GM21717 (cell line): ENCODE results near the gene CYP8B1.
"Not testable (repeated sequence)": the region's sequence is repeated elsewhere in the genome, so short reads cannot be mapped to it uniquely, and the experiment has no call there.

Source experiments
- ATAC-seq: cut with Tn5 transposase; IDR thresholded peaks from one replicate; pipeline ENCODE4 v1.9.1; 2021; ENCODE audit warnings: mild to moderate bottlenecking, moderate library complexity; ENCODE audit not compliant: unreplicated experiment

CYP8B1 gene

DNA sequence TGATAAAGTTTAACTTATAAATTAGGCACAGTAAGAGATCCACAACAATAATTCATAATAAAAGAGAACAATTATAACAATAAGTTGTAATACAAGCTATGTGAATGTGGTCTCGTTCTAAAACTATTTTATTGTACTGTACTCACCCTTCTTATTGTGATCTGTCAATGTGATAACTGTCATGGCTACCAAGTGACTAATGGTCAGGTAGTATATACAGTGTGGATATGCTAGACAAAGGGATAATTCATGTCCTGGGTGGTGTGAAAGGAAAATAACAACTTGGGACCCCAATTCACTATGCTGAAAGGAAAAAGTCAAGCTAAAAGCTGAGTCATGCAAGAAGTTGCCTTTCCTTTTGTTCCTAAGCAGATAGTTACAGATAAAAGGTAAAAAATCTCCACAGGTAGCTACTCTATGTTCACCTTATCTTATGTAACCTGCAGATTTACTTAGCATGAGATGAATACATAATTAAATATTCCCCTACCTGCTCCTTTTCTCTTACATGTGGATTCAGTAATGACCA, 10.7 kb upstream of the CYP8B1 start:
- no peak for ATAC-seq

GRCh38 chr3:42884324-42884723, 8.6 kb upstream of the CYP8B1 start:
- no peak for ATAC-seq

DNA sequence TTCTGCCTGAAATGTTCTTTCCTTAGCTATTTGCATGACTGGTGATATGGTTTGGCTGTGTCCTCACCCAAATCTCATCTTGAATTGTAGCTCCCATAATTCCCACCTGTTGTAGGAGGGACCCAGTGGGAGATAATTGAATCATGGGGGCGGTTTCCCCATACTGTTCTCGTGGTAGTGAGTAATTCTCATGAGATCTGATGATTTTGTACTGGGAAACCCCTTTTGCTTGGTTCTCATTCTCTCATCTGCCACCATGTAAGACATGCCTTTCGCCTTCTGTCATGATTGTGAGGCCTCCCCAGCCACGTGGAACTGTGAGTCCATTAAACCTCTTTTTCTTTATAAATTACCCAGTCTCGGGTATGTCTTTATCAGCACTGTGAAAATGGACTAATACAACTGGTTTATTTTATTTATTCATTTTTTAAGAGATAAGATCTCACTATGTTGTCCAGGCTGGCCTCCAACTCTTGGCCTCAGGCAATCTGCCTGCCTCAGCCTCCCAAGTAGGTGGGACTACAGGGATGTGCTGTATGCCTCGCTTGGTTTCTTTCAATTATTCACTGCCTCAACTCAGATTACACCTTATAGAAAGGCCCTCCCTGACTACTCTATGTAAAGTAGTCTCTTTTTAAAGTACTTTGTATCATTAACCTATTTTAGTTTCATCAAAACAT, 7.7 kb upstream of the CYP8B1 start:
- not testable (repeated sequence) for ATAC-seq

GRCh38 chr3:42880601-42881451, 5.1 kb upstream of the CYP8B1 start:
- peak; percentile 98 for ATAC-seq

DNA sequence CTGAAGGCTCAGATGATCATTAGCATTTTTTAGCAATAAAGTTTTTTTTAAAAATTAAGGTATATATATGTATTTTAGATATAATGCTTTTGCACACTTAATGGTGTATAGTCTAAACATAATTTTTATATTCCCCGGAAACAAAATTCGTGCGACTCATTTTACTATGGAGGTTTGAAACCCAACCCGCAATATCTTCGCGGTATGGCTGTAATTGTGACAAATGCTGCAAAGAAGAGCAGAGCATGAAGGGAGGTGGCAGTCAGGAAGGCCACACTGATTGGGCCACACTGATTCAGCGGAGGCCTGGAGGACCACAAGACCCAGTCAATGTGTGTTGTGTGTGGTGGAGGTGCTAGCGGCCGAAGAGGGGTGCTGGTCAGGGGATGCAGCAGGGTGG, 4.5 kb upstream of the CYP8B1 start:
- ATAC-seq, result no peak

GRCh38 chr3:42877881-42878280, 2.2 kb upstream of the CYP8B1 start:
- no peak for ATAC-seq

DNA sequence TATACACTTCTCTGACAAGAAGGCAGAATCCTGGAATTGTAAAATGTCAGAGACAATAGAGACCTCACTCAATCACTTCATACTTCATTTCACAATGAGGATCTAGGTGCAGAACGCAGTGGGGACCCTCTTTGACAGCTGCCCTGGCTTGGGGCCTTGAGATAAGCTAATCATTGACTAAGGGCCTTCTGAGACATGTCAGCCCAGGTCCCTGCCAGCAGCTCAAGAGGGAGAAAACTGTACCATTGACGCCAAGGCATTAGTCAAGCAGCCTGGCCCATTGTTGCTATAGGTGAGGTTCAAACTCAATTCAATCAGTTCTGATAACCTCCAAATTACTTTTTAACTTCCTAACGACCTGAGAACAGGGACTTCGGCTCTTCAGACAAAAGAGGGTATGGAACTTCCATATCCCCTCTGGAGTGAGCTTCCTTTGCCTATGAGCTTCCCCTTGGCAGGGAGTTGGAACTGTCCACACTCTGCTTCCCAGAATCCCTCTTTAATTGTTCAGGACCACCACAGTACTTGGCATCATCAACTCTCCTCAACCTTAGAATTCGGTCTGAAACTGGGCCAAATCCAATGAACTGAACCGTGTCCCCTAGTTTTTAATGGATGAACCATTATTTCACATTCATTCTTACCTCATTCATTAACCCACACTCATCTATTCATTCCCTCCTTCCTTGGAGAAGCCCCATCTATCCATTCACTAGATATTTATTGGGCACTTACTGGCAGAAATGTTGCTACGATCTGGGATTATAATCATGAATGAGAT, 1.5 kb upstream of the CYP8B1 start:
- no peak for ATAC-seq

DNA sequence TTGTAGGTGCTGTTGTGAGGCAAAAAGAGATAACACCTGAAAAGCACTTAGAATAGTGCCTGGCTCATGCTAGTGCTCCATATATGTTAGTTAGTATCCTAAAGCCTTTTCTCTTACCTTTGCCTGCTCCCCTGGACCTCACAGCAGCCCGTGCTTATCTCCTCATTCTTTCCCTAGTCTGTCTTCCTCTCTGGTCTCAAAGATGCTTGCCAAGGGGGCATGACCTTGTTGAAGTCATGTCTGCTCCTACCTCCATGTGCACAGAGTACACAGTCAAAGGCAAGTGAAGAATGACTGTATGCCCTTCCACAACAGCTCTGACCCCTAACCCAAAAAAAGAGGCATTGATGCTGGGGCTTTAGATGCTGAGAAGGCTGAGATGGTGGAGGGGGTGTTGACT, 722 bp upstream of the CYP8B1 start:
- ATAC-seq, result no peak

GRCh38 chr3:42874749-42875148, 930 bp downstream of the CYP8B1 start:
- ATAC-seq, result no peak

DNA sequence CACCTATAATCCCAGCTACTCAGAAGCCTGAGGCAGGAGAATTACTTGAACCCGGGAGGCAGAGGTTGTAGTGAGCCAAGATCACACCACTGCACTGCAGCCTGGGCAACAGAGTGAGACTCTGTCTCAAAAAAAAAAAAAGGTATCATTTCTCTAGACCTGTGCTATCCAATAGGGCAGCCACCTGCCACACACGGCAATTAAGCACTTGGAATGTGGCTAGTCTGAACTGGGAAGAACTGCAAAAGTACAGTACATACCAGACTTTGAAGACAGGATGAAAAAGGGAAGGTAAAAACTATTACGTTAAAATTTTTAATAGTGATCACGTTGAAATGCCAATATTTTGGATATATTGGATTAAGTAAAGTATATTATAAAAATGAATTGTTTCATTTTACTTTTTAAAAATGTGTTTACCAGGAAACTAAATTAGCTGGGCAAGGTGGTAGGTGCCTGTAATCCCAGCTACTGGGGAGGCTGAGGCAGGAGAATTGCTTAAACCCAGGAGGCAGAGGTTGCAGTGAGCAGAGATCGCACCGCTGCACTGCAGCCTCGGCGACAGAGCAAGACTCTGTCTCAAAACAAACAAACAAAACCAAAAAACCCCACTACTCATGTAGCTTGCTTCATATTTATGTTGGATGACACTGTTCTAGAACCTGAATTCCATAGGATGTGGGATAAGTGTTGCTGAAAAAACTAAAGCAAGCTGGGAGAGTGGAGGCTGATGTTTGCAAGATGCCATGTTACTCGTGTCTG, 2.3 kb downstream of the CYP8B1 start:
- ATAC-seq, result no peak

DNA sequence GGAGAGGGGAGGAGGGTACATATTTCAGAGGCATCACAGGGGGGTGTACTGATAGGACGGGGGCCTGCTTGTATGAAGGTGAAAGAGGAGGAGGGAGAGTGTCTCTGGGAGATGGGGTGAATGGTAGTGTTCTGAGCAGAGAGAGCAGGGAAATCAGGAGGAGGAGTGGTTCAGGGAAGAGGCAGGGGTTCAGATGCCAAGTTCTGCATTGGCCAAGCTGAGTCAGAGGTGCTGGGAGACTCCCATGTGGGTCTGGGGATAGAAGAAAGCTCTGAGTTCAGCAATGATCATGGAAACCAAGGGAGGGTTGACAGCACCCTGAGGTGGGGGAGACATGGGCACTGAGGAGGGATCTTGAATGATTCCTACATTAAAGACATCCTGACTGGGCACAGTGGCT, 3.0 kb downstream of the CYP8B1 start:
- ATAC-seq, result no peak

GRCh38 chr3:42871592-42872196, 4.0 kb downstream of the CYP8B1 start:
- no peak for ATAC-seq

- no peak for ATAC-seq
These were observed 6.8 kb downstream of the CYP8B1 start for GRCh38 chr3:42868841-42869240.

DNA sequence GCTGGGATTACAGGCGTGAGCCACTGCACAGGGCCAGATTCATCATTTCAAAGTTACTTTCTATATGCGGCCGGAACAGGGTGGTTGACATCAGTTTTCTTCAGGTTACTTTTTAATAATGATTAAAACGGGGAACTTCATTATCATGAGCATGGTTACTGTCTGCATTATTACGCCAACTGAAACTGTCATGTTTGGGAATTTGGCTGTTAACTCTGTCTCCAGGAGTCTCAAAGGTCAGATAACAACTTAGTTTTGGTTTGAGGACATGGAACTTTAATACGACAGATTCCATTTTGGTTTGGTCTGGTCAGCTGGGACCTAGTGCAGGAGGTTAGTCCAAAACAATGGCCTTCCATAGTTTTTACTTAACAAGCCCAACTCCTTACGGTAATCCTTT, 8.5 kb downstream of the CYP8B1 start:
- ATAC-seq, result no peak

DNA sequence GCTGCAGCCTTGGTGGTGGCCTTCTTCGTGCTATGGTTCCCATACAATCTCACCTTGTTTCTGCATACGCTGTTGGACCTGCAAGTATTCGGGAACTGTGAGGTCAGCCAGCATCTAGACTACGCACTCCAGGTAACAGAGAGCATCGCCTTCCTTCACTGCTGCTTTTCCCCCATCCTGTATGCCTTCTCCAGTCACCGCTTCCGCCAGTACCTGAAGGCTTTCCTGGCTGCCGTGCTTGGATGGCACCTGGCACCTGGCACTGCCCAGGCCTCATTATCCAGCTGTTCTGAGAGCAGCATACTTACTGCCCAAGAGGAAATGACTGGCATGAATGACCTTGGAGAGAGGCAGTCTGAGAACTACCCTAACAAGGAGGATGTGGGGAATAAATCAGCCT, 10.4 kb downstream of the CYP8B1 start:
- ATAC-seq, result no peak

DNA sequence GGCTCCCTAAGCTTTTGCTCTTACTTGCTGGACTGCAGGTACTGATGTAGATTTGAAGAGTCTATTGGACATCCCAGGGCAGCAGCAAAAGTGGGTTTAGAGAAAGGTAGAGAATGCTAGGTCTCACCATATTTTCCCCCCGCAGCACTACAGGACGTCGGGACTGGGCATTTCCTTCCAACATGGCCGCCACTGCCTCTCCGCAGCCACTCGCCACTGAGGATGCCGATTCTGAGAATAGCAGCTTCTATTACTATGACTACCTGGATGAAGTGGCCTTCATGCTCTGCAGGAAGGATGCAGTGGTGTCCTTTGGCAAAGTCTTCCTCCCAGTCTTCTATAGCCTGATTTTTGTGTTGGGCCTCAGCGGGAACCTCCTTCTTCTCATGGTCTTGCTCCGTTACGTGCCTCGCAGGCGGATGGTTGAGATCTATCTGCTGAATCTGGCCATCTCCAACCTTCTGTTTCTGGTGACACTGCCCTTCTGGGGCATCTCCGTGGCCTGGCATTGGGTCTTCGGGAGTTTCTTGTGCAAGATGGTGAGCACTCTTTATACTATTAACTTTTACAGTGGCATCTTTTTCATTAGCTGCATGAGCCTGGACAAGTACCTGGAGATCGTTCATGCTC, 11.2 kb downstream of the CYP8B1 start:
- no peak for ATAC-seq

DNA sequence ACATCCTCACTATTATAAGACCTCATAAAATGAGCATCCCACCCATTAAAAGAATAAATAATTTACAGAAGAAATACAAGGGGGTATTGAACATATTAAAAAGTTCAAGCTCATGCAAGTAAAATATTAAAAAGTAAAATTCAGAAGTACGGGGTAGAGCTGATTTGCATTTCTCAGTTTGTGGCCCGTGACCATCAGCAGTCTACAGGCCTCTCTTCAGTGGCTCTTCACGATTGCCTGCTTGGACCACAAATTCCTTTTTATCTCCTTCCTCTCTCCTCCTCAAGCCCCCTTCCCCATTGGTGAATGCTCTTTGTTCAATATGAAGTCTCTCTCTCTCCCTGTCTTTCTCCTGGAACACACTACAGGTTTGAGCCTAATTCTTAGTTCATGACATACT, 19.1 kb downstream of the CYP8B1 start:
- ATAC-seq, result no peak

GRCh38 chr3:42855547-42856380, 19.9 kb downstream of the CYP8B1 start:
- ATAC-seq, result no peak

DNA sequence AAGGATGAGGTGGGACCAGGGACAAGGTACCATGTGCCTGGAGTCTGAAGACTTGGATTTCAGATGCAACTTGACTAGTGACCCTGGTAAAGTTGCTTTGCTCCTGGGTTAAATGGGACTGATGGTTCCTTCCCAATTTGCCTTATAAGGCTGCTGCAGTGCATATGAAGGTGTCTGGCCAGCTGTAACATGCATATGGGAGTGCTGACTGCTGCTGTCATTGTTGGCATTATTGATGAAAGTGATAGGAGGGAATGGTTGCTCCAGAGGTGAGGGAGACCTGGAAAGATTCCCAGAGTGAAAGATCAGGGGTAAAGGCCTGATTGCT, 20.5 kb downstream of the CYP8B1 start:
- ATAC-seq, result no peak
